Cardiac fibroblast (primary cell): ENCODE measurements around the gene PXDN.

Source experiments
- DNase-seq, 2 donors: peaks; one replicate each; pipeline versions ENCODE4 v3.0.0 to v3.0.0-alpha.2; 2010; ENCODE audit warnings: low read depth in 2 of 2
- H3K4me3 ChIP-seq, 2 donors: replicated peaks in 1 of 2; 1 replicate in 1 of 2; 2 replicates in 1 of 2; pipeline ENCODE4 v1.5.1; 2011; ENCODE audit warnings: low read depth in 2 of 2, low read length in 2 of 2, mild to moderate bottlenecking in 2 of 2, moderate library complexity in 1 of 2
- TF ChIP-seq, protein P1 (sequence below): IDR thresholded peaks from one replicate; pipeline ENCODE4 v1.5.1; 2011; ENCODE audit warnings: low read depth, mild to moderate bottlenecking, low read length, inconsistent platforms

The PXDN gene

DNA sequence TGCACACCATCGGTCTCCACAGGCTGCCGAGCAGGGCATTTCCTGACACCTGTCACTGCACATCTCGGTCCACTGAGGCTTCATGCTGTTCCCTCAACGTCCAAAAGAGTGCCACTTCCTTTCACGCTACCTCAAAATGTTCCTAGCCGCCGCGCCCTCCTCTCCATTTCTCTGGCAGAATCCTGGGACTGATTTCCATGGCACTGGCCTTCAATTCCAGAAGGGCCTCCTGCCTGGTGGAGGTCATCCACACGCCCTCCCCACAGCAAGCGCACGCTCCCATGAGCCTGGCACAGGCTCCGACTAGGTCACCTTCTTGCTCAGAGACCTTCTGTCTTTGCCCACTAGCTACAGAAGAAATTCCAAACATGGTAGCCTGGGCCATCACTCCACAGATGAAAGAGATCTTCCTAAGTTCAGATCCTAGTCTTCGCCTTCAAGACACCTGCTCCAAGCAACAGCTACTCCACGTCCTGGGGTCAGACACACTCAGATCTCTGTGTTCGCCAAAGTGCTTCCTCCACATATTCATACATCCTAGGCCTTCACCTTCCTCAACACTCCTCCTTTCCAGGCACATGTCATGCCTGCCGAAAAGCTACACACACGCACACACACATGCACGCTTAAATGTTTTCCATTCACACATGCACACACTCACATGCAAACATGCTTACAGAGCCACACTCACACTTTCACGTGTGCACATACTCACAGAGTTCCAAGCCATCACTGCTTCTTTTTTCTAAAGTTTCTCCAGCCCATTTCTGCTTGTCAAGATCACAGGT lies 94.0 kb downstream of the PXDN start:
- TF ChIP-seq, protein P1, sequence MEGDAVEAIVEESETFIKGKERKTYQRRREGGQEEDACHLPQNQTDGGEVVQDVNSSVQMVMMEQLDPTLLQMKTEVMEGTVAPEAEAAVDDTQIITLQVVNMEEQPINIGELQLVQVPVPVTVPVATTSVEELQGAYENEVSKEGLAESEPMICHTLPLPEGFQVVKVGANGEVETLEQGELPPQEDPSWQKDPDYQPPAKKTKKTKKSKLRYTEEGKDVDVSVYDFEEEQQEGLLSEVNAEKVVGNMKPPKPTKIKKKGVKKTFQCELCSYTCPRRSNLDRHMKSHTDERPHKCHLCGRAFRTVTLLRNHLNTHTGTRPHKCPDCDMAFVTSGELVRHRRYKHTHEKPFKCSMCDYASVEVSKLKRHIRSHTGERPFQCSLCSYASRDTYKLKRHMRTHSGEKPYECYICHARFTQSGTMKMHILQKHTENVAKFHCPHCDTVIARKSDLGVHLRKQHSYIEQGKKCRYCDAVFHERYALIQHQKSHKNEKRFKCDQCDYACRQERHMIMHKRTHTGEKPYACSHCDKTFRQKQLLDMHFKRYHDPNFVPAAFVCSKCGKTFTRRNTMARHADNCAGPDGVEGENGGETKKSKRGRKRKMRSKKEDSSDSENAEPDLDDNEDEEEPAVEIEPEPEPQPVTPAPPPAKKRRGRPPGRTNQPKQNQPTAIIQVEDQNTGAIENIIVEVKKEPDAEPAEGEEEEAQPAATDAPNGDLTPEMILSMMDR: no peak
- H3K4me3 ChIP-seq: no peak overlapping the region
- DNase-seq: no peak

DNA sequence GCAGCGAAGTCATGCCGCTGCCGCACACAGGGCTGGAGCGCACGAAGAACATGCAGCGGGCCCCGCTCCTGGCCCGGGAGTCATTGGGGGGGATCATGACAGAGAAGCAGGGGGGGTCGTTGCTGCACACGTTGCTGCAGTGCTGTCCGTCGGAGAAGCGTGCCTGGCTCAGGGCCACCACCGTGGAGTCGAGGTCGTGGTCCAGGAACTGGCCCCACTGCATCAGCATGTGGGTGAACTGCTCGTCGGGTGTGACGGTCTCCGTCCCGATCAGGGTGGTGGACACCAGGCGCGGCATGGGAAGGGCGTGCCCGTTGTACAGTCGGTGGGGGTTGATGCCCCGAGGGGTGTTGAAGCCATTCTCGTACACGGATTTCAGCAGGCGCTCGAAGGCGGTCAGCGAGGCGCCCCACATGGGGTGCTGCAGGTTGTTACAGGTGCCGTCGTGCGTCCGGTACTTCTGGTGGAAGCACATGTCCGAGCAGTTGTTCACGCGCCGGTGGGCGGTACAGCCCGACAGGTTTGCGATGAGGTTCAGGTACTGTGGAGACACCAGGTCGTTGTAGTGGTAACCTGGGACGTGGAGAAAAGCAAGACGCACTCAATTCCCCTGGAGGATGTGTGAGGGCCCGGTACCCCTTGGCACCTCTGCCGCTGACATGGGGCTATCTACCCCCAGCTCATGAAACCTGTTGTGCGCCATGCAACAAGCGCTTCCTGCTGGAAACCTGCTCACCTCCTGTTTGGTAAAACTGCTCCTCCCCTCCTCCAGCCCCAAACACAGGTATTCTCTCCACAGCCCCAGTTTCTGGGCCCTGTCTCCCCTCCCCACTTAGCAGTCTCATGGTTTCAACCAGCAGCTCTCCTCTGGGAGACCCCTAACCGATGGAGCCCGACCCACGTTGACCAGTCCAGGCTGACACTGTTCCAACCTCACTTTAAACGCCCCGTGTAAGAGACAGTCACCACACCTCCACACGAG lies 94.9 kb downstream of the PXDN start:
- TF ChIP-seq, protein P1: no peak
- no peak for DNase-seq
- no peak overlapping the region for H3K4me3 ChIP-seq

DNA sequence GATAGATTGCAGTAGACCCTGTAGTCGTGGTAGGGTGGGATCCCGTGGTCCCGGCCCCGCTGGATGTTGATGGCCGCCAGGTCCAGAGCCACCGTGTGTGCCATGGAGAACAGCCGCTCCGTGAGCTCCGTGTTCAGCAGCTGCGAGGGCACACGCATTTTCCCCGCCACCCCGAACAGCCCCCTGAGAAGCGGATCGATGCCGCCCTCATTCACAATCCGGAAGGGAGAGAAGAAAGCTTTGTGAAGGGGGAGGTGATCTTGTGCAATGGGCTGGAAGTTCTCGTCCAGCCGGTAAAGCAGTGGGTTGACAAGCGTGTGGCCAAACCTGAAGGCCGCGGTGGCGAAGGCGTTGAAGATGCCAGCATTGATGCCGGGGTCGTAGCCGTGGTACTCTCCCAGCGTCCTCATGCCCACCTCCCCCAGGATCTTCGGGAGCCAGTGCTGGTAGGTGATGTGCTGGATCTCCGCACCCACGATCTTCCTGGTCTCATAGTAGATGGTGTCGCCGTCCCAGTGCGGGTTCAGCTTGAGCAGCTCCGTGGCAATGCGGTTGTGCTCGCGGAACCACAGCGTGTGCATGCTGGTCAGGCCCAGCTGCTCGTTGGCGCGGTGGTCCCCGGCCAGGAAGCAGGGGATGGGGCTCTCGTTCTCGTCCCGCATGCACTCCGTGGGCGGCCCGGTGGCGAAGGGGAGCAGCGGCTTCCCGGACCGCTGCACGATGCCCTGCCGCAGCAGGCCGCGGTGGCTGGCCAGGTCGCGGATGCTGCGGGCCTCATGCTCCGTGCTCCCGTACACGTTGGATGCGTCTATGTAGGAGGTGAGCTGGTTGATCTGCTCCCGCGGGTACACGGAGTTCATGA lies 95.8 kb downstream of the PXDN start:
- TF ChIP-seq, protein P1: no peak
- no peak overlapping the region for H3K4me3 ChIP-seq
- no peak for DNase-seq

DNA sequence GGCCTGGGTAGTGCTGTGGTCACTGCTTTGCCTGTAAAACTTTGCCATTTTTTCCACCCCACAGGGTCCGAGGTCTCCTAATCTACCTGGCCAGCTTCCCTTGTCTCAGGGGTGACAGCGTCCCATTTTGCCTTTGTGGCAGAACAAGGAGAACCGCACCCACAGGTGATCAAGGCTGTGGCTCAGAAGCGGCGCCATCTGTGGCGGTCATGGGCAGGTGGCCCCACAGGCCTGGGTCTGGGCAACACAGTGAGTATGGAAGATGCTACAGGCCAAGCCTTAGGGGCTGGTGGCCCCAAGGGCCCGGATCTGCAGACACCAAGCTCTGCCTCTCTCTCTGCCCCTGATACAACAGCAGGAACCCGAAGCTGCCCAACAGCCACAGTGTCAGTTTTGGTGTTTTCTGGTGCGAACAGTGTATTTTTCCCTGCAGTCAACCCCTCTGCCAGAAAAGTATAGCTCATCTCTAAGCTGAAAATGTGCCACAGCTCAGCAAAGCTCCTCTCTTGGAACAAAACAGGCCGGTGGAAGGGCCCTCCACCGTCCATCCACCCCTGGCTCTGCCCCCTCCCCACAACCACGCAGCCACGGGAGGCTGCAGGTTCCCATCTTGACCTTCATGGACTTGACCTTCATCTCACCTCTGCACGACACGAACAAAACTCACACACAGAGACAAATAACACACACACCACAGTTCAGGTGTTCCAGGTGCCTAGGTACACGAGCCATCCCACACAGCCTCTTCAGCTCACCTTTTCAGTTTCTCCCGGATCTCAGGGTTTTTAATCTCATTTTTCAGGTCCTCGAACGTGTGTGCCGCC lies 96.7 kb downstream of the PXDN start:
- TF ChIP-seq, protein P1: no peak
- no peak overlapping the region for H3K4me3 ChIP-seq
- no peak for DNase-seq

DNA sequence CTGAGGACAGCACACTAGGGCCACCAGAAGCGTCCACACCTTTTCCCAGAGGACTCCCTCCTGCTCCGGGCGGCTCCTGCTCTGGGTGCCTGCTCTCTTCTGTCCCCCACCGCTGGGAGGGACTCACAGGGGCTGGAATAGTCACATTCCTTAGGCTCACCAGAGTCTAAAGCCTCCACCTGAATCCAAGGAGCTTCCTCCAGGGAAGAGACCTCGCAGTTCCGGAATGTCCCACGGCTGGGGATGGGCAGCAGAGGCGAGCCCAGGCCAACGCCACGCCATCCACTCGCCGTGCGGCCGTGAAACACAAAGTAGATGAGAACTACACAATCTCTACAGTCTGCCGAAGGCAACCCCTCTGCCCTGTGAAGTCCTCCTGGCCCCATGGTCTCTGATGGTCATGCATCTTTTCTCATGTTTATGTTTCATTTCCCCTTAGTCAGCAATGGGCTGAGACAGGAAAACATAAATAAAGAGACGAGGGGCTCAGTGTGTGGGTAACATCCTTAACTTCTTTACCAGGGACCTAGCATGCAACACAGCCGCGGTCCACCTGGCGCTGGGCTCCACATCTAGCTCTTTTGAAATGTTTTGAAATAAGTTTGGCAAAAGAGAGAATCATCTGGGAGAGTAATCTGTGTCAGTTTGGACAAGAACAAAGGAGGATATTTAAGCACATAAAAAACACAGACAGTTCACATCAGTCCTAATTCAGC lies 98.4 kb downstream of the PXDN start:
- no peak for DNase-seq
- no peak overlapping the region for H3K4me3 ChIP-seq
- TF ChIP-seq, protein P1: no peak
